Measurements from ENCODE around the gene CFAP43.

DNA sequence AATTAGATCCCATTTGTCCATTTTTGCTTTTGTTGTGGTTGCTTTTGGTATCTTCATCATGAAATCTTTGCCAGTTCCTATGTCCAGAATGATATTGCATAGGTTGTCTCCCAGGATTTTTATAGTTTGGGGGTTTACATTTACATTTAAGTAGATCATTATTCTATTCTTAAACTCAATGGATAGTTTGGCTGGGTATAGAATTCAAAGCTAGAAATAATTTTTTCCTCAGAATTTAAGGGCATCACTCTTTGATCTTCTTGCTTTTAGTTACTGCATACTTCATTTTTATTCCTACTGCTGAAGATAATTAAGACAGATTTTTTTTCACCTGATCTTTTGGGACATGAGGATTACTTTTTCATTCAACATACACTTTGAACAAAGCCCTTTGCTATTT, 80.4 kb downstream of the CFAP43 start:
- TF ChIP-seq CTCF (IDR thresholded peaks at IDR 0.05; ENCODE audit: control extremely low read depth in 1 of 3, insufficient read depth in 1 of 3, low read depth in 1 of 3, low read length in 3 of 3) (no peak), CEBPB (IDR thresholded peaks at IDR 0.05; ENCODE audit: low read depth, low read length) (no peak), POLR2AphosphoS5 (IDR thresholded peaks at IDR 0.05; ENCODE audit: low read depth, low read length) (no peak), POLR2A (IDR thresholded peaks at IDR 0.05; ENCODE audit: control extremely low read depth in 1 of 2, low read depth in 2 of 2, low read length in 2 of 2) (no peak), USF2 (IDR thresholded peaks at IDR 0.05; ENCODE audit: low read length) (no peak), TAF1 (IDR thresholded peaks at IDR 0.05; ENCODE audit: low read depth, low read length) (no peak), EZH2 (IDR thresholded peaks at IDR 0.05; ENCODE audit: low read depth, low read length, severe bottlenecking) (no peak), E2F6 (IDR thresholded peaks at IDR 0.05) (no peak), RNF2 (IDR thresholded peaks at IDR 0.05; ENCODE audit: borderline replicate concordance, low read depth, low read length, missing control alignments, poor library complexity, severe bottlenecking) (no peak), HDAC2 (IDR thresholded peaks at IDR 0.05; ENCODE audit: borderline replicate concordance in 1 of 2, low read depth in 2 of 2, low read length in 2 of 2) (no peak)
- TF ChIP-seq, protein P1, sequence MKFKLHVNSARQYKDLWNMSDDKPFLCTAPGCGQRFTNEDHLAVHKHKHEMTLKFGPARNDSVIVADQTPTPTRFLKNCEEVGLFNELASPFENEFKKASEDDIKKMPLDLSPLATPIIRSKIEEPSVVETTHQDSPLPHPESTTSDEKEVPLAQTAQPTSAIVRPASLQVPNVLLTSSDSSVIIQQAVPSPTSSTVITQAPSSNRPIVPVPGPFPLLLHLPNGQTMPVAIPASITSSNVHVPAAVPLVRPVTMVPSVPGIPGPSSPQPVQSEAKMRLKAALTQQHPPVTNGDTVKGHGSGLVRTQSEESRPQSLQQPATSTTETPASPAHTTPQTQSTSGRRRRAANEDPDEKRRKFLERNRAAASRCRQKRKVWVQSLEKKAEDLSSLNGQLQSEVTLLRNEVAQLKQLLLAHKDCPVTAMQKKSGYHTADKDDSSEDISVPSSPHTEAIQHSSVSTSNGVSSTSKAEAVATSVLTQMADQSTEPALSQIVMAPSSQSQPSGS (IDR thresholded peaks at IDR 0.05; ENCODE audit: low read length), result no peak

All from H1 (cell line).